MM.1S (cell line): ENCODE data around the gene TMEFF2.

Source experiments
- DNase-seq: peaks from one replicate; pipeline ENCODE4 v3.0.0-alpha.2; 2015
- H2AFZ ChIP-seq: fragments of 300-600 bp; sonication (generic); 2 replicates; pipeline ENCODE4 v1.6.0; 2016; ENCODE audit warnings: antibody characterized with exemption, low read length
- H3F3A ChIP-seq: fragments of 300-600 bp; sonication (generic); 2 replicates; pipeline ENCODE4 v1.6.1; 2016; ENCODE audit warnings: mild to moderate bottlenecking, antibody characterized with exemption, low read length, moderate library complexity, mixed read lengths; ENCODE audit not compliant: insufficient read depth
- H3K27ac ChIP-seq: fragments of 300-600 bp; sonication (generic); 2 replicates; pipeline ENCODE4 v1.5.1; 2016; ENCODE audit warnings: mild to moderate bottlenecking, low read length
- H3K27me3 ChIP-seq: fragments of 300-600 bp; sonication (generic); replicated peaks from 2 replicates; pipeline ENCODE4 v1.6.0; 2016; ENCODE audit warnings: low read length; ENCODE audit not compliant: insufficient read depth
- H3K36me3 ChIP-seq: fragments of 300-600 bp; sonication (generic); replicated peaks from 2 replicates; pipeline ENCODE4 v1.6.1; 2016; ENCODE audit warnings: mild to moderate bottlenecking, low read length, mixed read lengths; ENCODE audit not compliant: insufficient read depth
- H3K4me1 ChIP-seq: fragments of 300-600 bp; sonication (generic); 2 replicates; pipeline ENCODE4 v1.6.1; 2016; ENCODE audit warnings: low read length, mixed read lengths
- H3K4me2 ChIP-seq: fragments of 300-600 bp; sonication (generic); 2 replicates; pipeline ENCODE4 v1.6.0; 2016; ENCODE audit warnings: low read depth, low read length
- H3K4me3 ChIP-seq: fragments of 300-600 bp; sonication (generic); 2 replicates; pipeline ENCODE4 v1.5.1; 2016; ENCODE audit warnings: low read length, mixed read lengths
- H3K79me2 ChIP-seq: fragments of 300-600 bp; sonication (generic); 2 replicates; pipeline ENCODE4 v1.6.1; 2016; ENCODE audit warnings: mixed run types, low read length, mixed read lengths
- H3K9ac ChIP-seq: fragments of 300-600 bp; sonication (generic); 2 replicates; pipeline ENCODE4 v1.6.1; 2016; ENCODE audit warnings: low read length, mixed read lengths
- H3K9me2 ChIP-seq: fragments of 300-600 bp; sonication (generic); replicated peaks from 2 replicates; pipeline ENCODE4 v1.6.1; 2016; ENCODE audit warnings: mild to moderate bottlenecking, low read length, mixed read lengths; ENCODE audit not compliant: insufficient read depth
- H3K9me3 ChIP-seq: fragments of 300-600 bp; sonication (generic); replicated peaks from 2 replicates; pipeline ENCODE4 v1.6.1; 2016; ENCODE audit warnings: mild to moderate bottlenecking, low read length, mixed read lengths; ENCODE audit not compliant: insufficient read depth
- H4K20me1 ChIP-seq: fragments of 300-600 bp; sonication (generic); 2 replicates; pipeline ENCODE4 v1.6.1; 2016; ENCODE audit warnings: mild to moderate bottlenecking, low read length, moderate library complexity, mixed read lengths; ENCODE audit not compliant: insufficient read depth
- EZH2 ChIP-seq: fragments of 300-600 bp; sonication (generic); optimal IDR thresholded peaks from 2 replicates; pipeline ENCODE3; 2017; ENCODE audit warnings: low read depth, mild to moderate bottlenecking, antibody characterized with exemption, low read length, mixed read lengths
- EZH2phosphoT487 ChIP-seq: fragments of 300-600 bp; sonication (generic); IDR thresholded peaks from 2 replicates; pipeline ENCODE4 v1.6.1; 2018; ENCODE audit warnings: antibody characterized with exemption, low read length
- TF ChIP-seq, protein P1 (sequence below): fragments of 300-600 bp; sonication (generic); IDR thresholded peaks from 2 replicates; pipeline ENCODE4 v1.5.1; 2016; ENCODE audit warnings: antibody characterized with exemption, low read length, mixed read lengths

The TMEFF2 gene

DNA sequence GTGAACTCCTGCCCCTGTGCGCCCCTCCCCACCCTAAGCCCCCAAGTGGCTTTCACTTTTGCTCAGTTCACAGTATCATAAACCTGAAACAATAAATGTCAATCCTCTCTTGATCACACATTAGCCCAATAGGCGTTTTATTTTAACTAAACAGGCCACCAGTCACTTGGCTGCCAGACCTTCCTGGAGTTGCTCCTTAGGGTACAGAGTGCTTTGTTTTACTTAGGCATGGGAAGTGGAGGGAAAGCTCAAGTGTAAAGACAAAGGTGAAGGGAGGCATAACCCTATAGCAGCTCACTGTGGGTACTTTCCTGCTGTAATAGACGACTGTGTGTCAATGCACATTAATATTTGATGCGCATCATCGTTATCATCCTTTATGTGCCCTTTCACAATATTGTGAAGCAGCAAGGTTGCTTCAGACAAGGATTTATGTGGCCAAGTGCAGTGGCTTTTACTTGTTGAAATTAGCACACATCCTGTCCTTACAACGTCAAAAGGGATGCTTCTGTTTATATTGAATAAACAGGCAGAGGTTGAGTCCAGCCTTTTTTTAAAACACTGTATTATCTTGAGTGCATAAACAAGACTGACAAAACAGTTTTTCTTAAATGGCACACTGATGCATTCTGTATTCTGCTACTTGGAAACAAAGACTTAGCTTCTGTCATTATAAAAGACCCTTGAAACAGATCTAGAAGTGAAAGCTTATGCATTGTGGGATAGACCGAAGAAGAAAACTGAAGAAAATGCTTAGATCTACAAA is 168.5 kb downstream of the TMEFF2 start:
- no peaks in the 10 kb centered on the region for H3K4me1 ChIP-seq
- no peaks in the 10 kb centered on the region for H3K9me2 ChIP-seq
- H3K4me3 ChIP-seq, result no peak overlapping the region
- no peak overlapping the region for H3K9ac ChIP-seq
- H4K20me1 ChIP-seq, result no peaks in the 10 kb centered on the region
- H2AFZ ChIP-seq, result no peak overlapping the region
- no peak overlapping the region for H3K4me2 ChIP-seq
- H3K9me3 ChIP-seq, result no peaks in the 10 kb centered on the region
- H3K79me2 ChIP-seq, result no peaks in the 10 kb centered on the region
- no peak overlapping the region for H3K27ac ChIP-seq
- no peaks in the 10 kb centered on the region for H3F3A ChIP-seq
- no peaks in the 10 kb centered on the region for H3K36me3 ChIP-seq
- DNase-seq, result no peak
- no peaks in the 10 kb centered on the region for H3K27me3 ChIP-seq
- no peak for TF ChIP-seq EZH2
- no peak for TF ChIP-seq EZH2phosphoT487
- TF ChIP-seq, protein P1, sequence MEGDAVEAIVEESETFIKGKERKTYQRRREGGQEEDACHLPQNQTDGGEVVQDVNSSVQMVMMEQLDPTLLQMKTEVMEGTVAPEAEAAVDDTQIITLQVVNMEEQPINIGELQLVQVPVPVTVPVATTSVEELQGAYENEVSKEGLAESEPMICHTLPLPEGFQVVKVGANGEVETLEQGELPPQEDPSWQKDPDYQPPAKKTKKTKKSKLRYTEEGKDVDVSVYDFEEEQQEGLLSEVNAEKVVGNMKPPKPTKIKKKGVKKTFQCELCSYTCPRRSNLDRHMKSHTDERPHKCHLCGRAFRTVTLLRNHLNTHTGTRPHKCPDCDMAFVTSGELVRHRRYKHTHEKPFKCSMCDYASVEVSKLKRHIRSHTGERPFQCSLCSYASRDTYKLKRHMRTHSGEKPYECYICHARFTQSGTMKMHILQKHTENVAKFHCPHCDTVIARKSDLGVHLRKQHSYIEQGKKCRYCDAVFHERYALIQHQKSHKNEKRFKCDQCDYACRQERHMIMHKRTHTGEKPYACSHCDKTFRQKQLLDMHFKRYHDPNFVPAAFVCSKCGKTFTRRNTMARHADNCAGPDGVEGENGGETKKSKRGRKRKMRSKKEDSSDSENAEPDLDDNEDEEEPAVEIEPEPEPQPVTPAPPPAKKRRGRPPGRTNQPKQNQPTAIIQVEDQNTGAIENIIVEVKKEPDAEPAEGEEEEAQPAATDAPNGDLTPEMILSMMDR, result no peak

DNA sequence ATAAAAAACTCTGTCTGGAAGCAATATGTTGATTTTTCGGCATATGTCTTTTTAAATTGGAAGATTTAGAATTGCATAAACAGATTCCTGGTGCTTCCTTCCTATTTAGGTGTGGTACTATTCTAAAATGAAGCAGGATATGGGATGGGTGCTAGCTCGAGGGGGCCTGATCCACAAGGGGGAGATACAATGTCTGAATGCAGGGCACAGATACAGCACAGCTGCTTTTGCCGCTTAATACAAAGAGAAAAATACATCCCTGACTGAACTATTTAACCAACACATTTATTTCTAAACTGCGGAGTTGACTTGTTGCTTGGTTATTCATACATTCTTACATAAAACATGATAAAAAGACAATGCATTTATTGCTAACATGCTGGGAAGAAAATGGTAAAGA is 169.1 kb downstream of the TMEFF2 start:
- no peak for DNase-seq
- Histone ChIP-seq H3K79me2 (no peaks in the 10 kb centered on the region), H3K27me3 (no peaks in the 10 kb centered on the region), H3K27ac (no peak overlapping the region), H3F3A (no peaks in the 10 kb centered on the region), H3K9me2 (no peaks in the 10 kb centered on the region), H3K9me3 (no peaks in the 10 kb centered on the region), H3K4me1 (no peaks in the 10 kb centered on the region), H2AFZ (no peak overlapping the region), H4K20me1 (no peaks in the 10 kb centered on the region), H3K4me2 (no peak overlapping the region), H3K4me3 (no peak overlapping the region), H3K9ac (no peak overlapping the region), H3K36me3 (no peaks in the 10 kb centered on the region)
- TF ChIP-seq, protein P1, result no peak
- TF ChIP-seq EZH2phosphoT487 (no peak), EZH2 (no peak)

- Histone ChIP-seq H3K9me2 (no peaks in the 10 kb centered on the region), H4K20me1 (no peaks in the 10 kb centered on the region), H3K79me2 (no peaks in the 10 kb centered on the region), H3F3A (no peaks in the 10 kb centered on the region), H3K9me3 (no peaks in the 10 kb centered on the region), H3K27me3 (no peaks in the 10 kb centered on the region), H3K36me3 (no peaks in the 10 kb centered on the region), H3K27ac (no peak overlapping the region), H3K4me2 (no peak overlapping the region), H3K4me1 (no peaks in the 10 kb centered on the region), H3K4me3 (no peak overlapping the region), H2AFZ (no peak overlapping the region), H3K9ac (no peak overlapping the region)
- no peak for DNase-seq
- TF ChIP-seq, protein P1, result no peak
- TF ChIP-seq EZH2 (no peak), EZH2phosphoT487 (no peak)
Measured at GRCh38 chr2:192023006-192023405, 171.7 kb downstream of the TMEFF2 start.
